MV-4-11 (cell line): ENCODE measurements around the gene EIF3F.

Experiments
- DNase-seq: peaks from one replicate; lab custom pipeline; 2025; lab: John Stamatoyannopoulos, UW

Gene EIF3F

GRCh38 chr11:7994581-7995278 lies 7.6 kb downstream of the EIF3F start:
- DNase-seq = no peak

- no peak for DNase-seq
Measured at GRCh38 chr11:7999795-8000194, 12.7 kb downstream of the EIF3F start.

- no peak for DNase-seq
Measured at GRCh38 chr11:8000390-8000789, 13.3 kb downstream of the EIF3F start.

- no peak for DNase-seq
Measured at GRCh38 chr11:8002676-8003075, 15.5 kb downstream of the EIF3F start.

GRCh38 chr11:8003187-8003586 lies 16.1 kb downstream of the EIF3F start:
- no peak for DNase-seq

GRCh38 chr11:8004008-8004407 lies 16.9 kb downstream of the EIF3F start:
- no peak for DNase-seq

GRCh38 chr11:8005556-8005955 lies 18.4 kb downstream of the EIF3F start:
- no peak for DNase-seq

GRCh38 chr11:8006349-8006977 lies 19.3 kb downstream of the EIF3F start:
- DNase-seq = peak; percentile 54

- peak; percentile 25 for DNase-seq
Measured at GRCh38 chr11:8008212-8008611, 21.1 kb downstream of the EIF3F start.

GRCh38 chr11:8009856-8010255 lies 22.7 kb downstream of the EIF3F start:
- no peak for DNase-seq

GRCh38 chr11:8011371-8011770 lies 24.2 kb downstream of the EIF3F start:
- DNase-seq = peak; percentile 17

- DNase-seq = no peak
Measured at GRCh38 chr11:8011981-8012444, 24.9 kb downstream of the EIF3F start.

- no peak for DNase-seq
Measured at GRCh38 chr11:8013833-8014232, 26.7 kb downstream of the EIF3F start.

GRCh38 chr11:8015753-8016239 lies 28.7 kb downstream of the EIF3F start:
- DNase-seq = no peak

GRCh38 chr11:8016440-8016839 lies 29.3 kb downstream of the EIF3F start:
- no peak for DNase-seq

GRCh38 chr11:8017071-8017470 lies 29.9 kb downstream of the EIF3F start:
- DNase-seq = no peak

- DNase-seq = no peak
Measured at GRCh38 chr11:8017894-8018483, 30.9 kb downstream of the EIF3F start.

GRCh38 chr11:8018484-8019313 lies 31.6 kb downstream of the EIF3F start:
- DNase-seq = no peak

- no peak for DNase-seq
Measured at GRCh38 chr11:8019314-8020243, 32.4 kb downstream of the EIF3F start.

GRCh38 chr11:8020244-8020597 lies 33.1 kb downstream of the EIF3F start:
- DNase-seq = no peak

- no peak for DNase-seq
Measured at GRCh38 chr11:8021920-8022319, 34.8 kb downstream of the EIF3F start.
